HCT116 (cell line): ENCODE results near the gene OPCML. TPM values are rescaled to one million over a fixed set of nuclear protein-coding genes. Genes with fewer than 3 reads are reported as not detected.

ENCODE experiments used
- ATAC-seq: fragments of 200-7000 bp; cut with Tn5 transposase; 2 replicates; pipeline ENCODE4 v1.9.1; 2020; ENCODE audit warnings: mild to moderate bottlenecking, moderate library complexity
- BruUV-seq: library from RNA; stranded (reverse); fragments of 400-500 nt; replicated peaks from 2 replicates; lab custom pipeline; 2021; lab: Mats Ljungman, UMichigan
- CTCF ChIA-PET: fragments of 300-600 bp; sonication (Branson Sonifier 250); formaldehyde crosslinking; loops from one replicate; lab custom pipeline; 2021; ENCODE audit warnings: antibody characterized with exemption; lab: Charles Lee
- POLR2A ChIA-PET: fragments of 300-600, 350-600 bp; sonication (Branson Sonifier 250); formaldehyde crosslinking; loops from one replicate; lab custom pipeline; 2021; ENCODE audit warnings: antibody characterized with exemption; lab: Charles Lee
- RAD21 ChIA-PET, 2 experiments: fragments of 300-600 bp; sonication (Branson Sonifier 250); formaldehyde crosslinking; loops; one replicate each; lab custom pipeline; 2023; ENCODE audit warnings: low total read pairs in 2 of 2; ENCODE audit not compliant: uncharacterized antibody in 2 of 2, unreplicated experiment in 2 of 2, low non-redundant PET in 1 of 2; lab: Charles Lee
- DNase-seq: peaks from one replicate; pipeline ENCODE4 v3.0.0-alpha.2; 2010; ENCODE audit warnings: low read depth, low spot score
- H2AFZ ChIP-seq: fragments of 200-600 bp; shearing (Covaris generic), sonication (generic); 2 replicates; pipeline ENCODE4 v1.6.1; 2017; ENCODE audit warnings: low read depth, mixed run types, mixed read lengths, antibody characterized with exemption, low read length; ENCODE audit not compliant: poor library complexity, severe bottlenecking
- H3K27ac ChIP-seq: 2 replicates; pipeline ENCODE4 v1.5.1; 2012; ENCODE audit warnings: low read depth, low read length
- H3K27me3 ChIP-seq: fragments of 200-600 bp; sonication (generic); 2 replicates; pipeline ENCODE4 v1.6.1; 2016; ENCODE audit warnings: mixed run types, low read length, mixed read lengths; ENCODE audit not compliant: insufficient read depth
- H3K36me3 ChIP-seq, 2 experiments: fragments of 200-500 bp in 1 of 2; fragments of 200-600 bp in 1 of 2; sonication (Bioruptor generic) in 1 of 2; sonication (generic) in 1 of 2; 2 replicates each; pipeline versions ENCODE4 v1.5.1 to v1.6.1; 2014 to 2016; ENCODE audit warnings: low read length in 2 of 2, inconsistent platforms in 1 of 2, mixed read lengths in 1 of 2, mixed run types in 1 of 2; ENCODE audit not compliant: insufficient read depth in 2 of 2, control insufficient read depth in 1 of 2
- H3K4me1 ChIP-seq, 2 experiments: fragments of 200-600 bp in 1 of 2; sonication (generic) in 1 of 2; 2 replicates each; pipeline versions ENCODE4 v1.5.1 to v1.6.1; 2012 to 2017; ENCODE audit warnings: low read length in 2 of 2, inconsistent platforms in 1 of 2, mild to moderate bottlenecking in 1 of 2, mixed read lengths in 1 of 2, mixed run types in 1 of 2, moderate library complexity in 1 of 2; ENCODE audit not compliant: insufficient read depth in 2 of 2, control insufficient read depth in 1 of 2
- H3K4me2 ChIP-seq: fragments of 200-600 bp; sonication (generic); 2 replicates; pipeline ENCODE4 v1.6.1; 2017; ENCODE audit warnings: mixed run types, low read length, mixed read lengths
- H3K4me3 ChIP-seq, 2 experiments: fragments of 200-600 bp in 1 of 2; sonication (generic) in 1 of 2; replicated peaks in 1 of 2; 2 replicates each; pipeline ENCODE4 v1.5.1; 2011 to 2016; ENCODE audit warnings: low read length in 2 of 2, control low read depth in 1 of 2, low read depth in 1 of 2, mild to moderate bottlenecking in 1 of 2, mixed read lengths in 1 of 2, mixed run types in 1 of 2
- H3K79me2 ChIP-seq: fragments of 200-600 bp; sonication (generic); 2 replicates; pipeline ENCODE4 v1.6.1; 2017; ENCODE audit warnings: mild to moderate bottlenecking, mixed run types, low read length, moderate library complexity, mixed read lengths; ENCODE audit not compliant: insufficient read depth
- H3K9ac ChIP-seq: fragments of 200-600 bp; sonication (generic); 2 replicates; pipeline ENCODE4 v1.6.1; 2016; ENCODE audit warnings: low read length, mixed read lengths
- H3K9me2 ChIP-seq: fragments of 200-600 bp; sonication (generic), shearing (Covaris generic); 2 replicates; pipeline ENCODE4 v1.6.1; 2017; ENCODE audit warnings: mixed run types, mild to moderate bottlenecking, moderate library complexity; ENCODE audit not compliant: insufficient read depth
- H3K9me3 ChIP-seq, 2 experiments: fragments of 200-500 bp in 1 of 2; fragments of 200-600 bp in 1 of 2; sonication (Bioruptor generic) in 1 of 2; sonication (generic) in 1 of 2; 2 replicates each; pipeline ENCODE4 v1.6.1; 2014 to 2017; ENCODE audit warnings: low read length in 2 of 2, mixed read lengths in 2 of 2, inconsistent platforms in 1 of 2, low read depth in 1 of 2, mild to moderate bottlenecking in 1 of 2, mixed run types in 1 of 2, moderate library complexity in 1 of 2; ENCODE audit not compliant: control insufficient read depth in 1 of 2, insufficient read depth in 1 of 2
- H4K20me1 ChIP-seq: fragments of 200-600 bp; sonication (generic), shearing (Covaris generic); 2 replicates; pipeline ENCODE4 v1.6.1; 2017; ENCODE audit warnings: mixed run types, mild to moderate bottlenecking, moderate library complexity; ENCODE audit not compliant: insufficient read depth
- ATF3 ChIP-seq: IDR thresholded peaks from 2 replicates; pipeline ENCODE4 v1.6.1; 2012
- CBX3 ChIP-seq: IDR thresholded peaks from 2 replicates; pipeline ENCODE4 v1.6.1; 2012; ENCODE audit warnings: low read depth
- MAX ChIP-seq: IDR thresholded peaks from 2 replicates; pipeline ENCODE4 v1.6.1; 2012
- POLR2A ChIP-seq: IDR thresholded peaks from 2 replicates; pipeline ENCODE4 v1.7.0; 2011; ENCODE audit warnings: borderline replicate concordance; ENCODE audit not compliant: insufficient read depth, insufficient read length; ENCODE audit errors: extremely low read depth
- POLR2AphosphoS5 ChIP-seq: IDR thresholded peaks from 2 replicates; pipeline ENCODE4 v1.6.1; 2011; ENCODE audit warnings: mild to moderate bottlenecking, low read depth, low read length, moderate library complexity
- RAD21 ChIP-seq: IDR thresholded peaks from 2 replicates; pipeline ENCODE4 v1.6.1; 2012; ENCODE audit warnings: low read depth, mild to moderate bottlenecking
- TCF7L2 ChIP-seq: IDR thresholded peaks from 2 replicates; pipeline ENCODE4 v1.7.0; 2011; ENCODE audit warnings: borderline replicate concordance, inconsistent platforms; ENCODE audit not compliant: insufficient read depth, insufficient read length; ENCODE audit errors: extremely low read depth
- ZBTB33 ChIP-seq: IDR thresholded peaks from 2 replicates; pipeline ENCODE4 v1.6.1; 2011; ENCODE audit warnings: mild to moderate bottlenecking, low read length, moderate library complexity; ENCODE audit not compliant: insufficient replicate concordance; ENCODE audit errors: extremely low read depth
- intact Hi-C: fragments of 100-400 bp; cut with micrococcal nuclease; formaldehyde crosslinking; loops from 2 replicates; pipeline ENCODE4 v1.10.0; 2022
- total RNA-seq: library from RNA; stranded (reverse); gene quantifications from one replicate; pipeline ENCODE4 v1.2.1, GENCODE V29; 2021; ENCODE audit not compliant: unreplicated experiment
- TF ChIP-seq, protein P1 (sequence below), 3 experiments: fragments of 200-600 bp in 1 of 3; sonication (generic) in 1 of 3; IDR thresholded peaks in 2 of 3; conservative IDR thresholded peaks in 1 of 3; 2 replicates each; pipeline ENCODE4 v1.5.1; 2012 to 2017; ENCODE audit warnings: low read depth in 2 of 3, low read length in 2 of 3, antibody characterized with exemption in 1 of 3, borderline replicate concordance in 1 of 3, control low read depth in 1 of 3, mild to moderate bottlenecking in 1 of 3, mixed read lengths in 1 of 3, mixed run types in 1 of 3, moderate library complexity in 1 of 3; ENCODE audit not compliant: insufficient read depth in 1 of 3
- TF ChIP-seq, protein P2 (sequence below): IDR thresholded peaks from 2 replicates; pipeline ENCODE4 v1.6.1; 2012; ENCODE audit warnings: low read depth

Gene OPCML
- total RNA-seq, 1 experiment from 2014 or later: not detected

DNA sequence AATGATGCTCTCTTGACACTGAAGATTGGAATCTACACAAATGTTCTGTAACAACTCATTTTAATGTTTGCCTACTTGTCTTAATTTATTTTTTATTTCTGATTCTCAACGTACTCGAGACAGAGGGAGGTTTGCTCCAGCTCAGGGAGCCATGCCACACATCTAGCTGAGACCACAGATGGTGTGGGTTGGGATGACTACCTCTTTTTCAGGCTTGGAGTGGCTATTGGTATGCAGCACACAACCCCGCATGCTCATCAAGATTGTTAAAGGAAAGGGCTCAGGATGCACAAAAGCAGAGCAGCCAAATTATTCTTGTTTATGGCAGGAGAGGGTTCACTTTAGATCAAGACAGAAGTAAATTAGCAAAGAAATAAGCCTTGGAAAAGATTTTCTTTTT lies 424.5 kb downstream of the OPCML start (continued):
- TF ChIP-seq, protein P1, sequence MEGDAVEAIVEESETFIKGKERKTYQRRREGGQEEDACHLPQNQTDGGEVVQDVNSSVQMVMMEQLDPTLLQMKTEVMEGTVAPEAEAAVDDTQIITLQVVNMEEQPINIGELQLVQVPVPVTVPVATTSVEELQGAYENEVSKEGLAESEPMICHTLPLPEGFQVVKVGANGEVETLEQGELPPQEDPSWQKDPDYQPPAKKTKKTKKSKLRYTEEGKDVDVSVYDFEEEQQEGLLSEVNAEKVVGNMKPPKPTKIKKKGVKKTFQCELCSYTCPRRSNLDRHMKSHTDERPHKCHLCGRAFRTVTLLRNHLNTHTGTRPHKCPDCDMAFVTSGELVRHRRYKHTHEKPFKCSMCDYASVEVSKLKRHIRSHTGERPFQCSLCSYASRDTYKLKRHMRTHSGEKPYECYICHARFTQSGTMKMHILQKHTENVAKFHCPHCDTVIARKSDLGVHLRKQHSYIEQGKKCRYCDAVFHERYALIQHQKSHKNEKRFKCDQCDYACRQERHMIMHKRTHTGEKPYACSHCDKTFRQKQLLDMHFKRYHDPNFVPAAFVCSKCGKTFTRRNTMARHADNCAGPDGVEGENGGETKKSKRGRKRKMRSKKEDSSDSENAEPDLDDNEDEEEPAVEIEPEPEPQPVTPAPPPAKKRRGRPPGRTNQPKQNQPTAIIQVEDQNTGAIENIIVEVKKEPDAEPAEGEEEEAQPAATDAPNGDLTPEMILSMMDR (IDR thresholded peaks at IDR 0.05 in 2 of 3, conservative IDR thresholded peaks at IDR 0.05 in 1 of 3; ENCODE audit: borderline replicate concordance in 1 of 3, insufficient read depth in 1 of 3, low read depth in 2 of 3, low read length in 2 of 3): no peak

GRCh38 chr11:133107136-133107535 lies 425.2 kb downstream of the OPCML start:
- H3K27me3 ChIP-seq: no peaks in the 10 kb centered on the region
- TF ChIP-seq MAX (no peak), POLR2AphosphoS5 (no peak), CBX3 (no peak)
- H2AFZ ChIP-seq: no peak overlapping the region
- H3K9me2 ChIP-seq: no peaks in the 10 kb centered on the region
- BruUV-seq: no TSS peak
- POLR2A ChIA-PET: no interaction called here
- H3K4me1 ChIP-seq: no peaks in the 10 kb centered on the region
- peaks cover 3 to 13% of the 10 kb centered on the region in 2 experiments; a peak in 2 of 4 replicates for H3K9me3 ChIP-seq
- H3K4me2 ChIP-seq: no peak overlapping the region
- CTCF ChIA-PET: no interaction called here
- no peaks in the 10 kb centered on the region for H3K79me2 ChIP-seq
- ATAC-seq (no peak), DNase-seq (no peak)
- H3K27ac ChIP-seq: no peak overlapping the region
- RAD21 ChIA-PET: no interaction called here
- H3K36me3 ChIP-seq: no peaks in the 10 kb centered on the region
- H3K4me3 ChIP-seq: no peak overlapping the region
- intact Hi-C loops: no loop called here
- no peaks in the 10 kb centered on the region for H4K20me1 ChIP-seq
- H3K9ac ChIP-seq: no peak overlapping the region

DNA sequence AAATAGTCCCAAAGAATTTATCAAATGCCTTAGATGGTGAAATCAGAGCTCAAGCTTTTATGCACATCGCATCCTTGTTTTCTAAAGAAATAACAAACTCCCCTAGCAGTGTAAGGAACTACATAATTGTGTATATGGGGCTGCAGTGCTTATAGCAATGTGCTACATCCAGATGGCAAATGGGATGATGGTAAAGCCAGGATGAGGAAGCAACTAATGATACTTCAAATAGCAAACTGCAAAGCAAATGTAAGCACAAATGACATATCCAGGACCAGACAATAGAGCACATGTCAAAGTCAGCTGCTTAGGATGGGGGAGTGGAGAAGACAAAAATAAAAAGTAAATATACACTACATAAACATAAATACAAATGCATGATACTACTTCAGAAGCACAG lies 425.9 kb downstream of the OPCML start:
- CTCF ChIA-PET: no interaction called here
- no peaks in the 10 kb centered on the region for H4K20me1 ChIP-seq
- no peaks in the 10 kb centered on the region for H3K4me1 ChIP-seq
- POLR2A ChIA-PET: no interaction called here
- no peak overlapping the region for H2AFZ ChIP-seq
- RAD21 ChIA-PET: no interaction called here
- peaks cover 3 to 13% of the 10 kb centered on the region in 2 experiments; a peak in 2 of 4 replicates for H3K9me3 ChIP-seq
- H3K9ac ChIP-seq: no peak overlapping the region
- no TSS peak for BruUV-seq
- intact Hi-C loops: no loop called here
- no peaks in the 10 kb centered on the region for H3K27me3 ChIP-seq
- ATAC-seq (no peak), DNase-seq (no peak)
- H3K27ac ChIP-seq: no peak overlapping the region
- H3K4me3 ChIP-seq: no peak overlapping the region
- H3K9me2 ChIP-seq: no peaks in the 10 kb centered on the region
- H3K36me3 ChIP-seq: no peaks in the 10 kb centered on the region
- no peaks in the 10 kb centered on the region for H3K79me2 ChIP-seq
- H3K4me2 ChIP-seq: no peak overlapping the region
- TF ChIP-seq ZBTB33 (no peak), RAD21 (no peak), POLR2A (no peak), ATF3 (no peak), TCF7L2 (no peak)
- TF ChIP-seq, protein P2, sequence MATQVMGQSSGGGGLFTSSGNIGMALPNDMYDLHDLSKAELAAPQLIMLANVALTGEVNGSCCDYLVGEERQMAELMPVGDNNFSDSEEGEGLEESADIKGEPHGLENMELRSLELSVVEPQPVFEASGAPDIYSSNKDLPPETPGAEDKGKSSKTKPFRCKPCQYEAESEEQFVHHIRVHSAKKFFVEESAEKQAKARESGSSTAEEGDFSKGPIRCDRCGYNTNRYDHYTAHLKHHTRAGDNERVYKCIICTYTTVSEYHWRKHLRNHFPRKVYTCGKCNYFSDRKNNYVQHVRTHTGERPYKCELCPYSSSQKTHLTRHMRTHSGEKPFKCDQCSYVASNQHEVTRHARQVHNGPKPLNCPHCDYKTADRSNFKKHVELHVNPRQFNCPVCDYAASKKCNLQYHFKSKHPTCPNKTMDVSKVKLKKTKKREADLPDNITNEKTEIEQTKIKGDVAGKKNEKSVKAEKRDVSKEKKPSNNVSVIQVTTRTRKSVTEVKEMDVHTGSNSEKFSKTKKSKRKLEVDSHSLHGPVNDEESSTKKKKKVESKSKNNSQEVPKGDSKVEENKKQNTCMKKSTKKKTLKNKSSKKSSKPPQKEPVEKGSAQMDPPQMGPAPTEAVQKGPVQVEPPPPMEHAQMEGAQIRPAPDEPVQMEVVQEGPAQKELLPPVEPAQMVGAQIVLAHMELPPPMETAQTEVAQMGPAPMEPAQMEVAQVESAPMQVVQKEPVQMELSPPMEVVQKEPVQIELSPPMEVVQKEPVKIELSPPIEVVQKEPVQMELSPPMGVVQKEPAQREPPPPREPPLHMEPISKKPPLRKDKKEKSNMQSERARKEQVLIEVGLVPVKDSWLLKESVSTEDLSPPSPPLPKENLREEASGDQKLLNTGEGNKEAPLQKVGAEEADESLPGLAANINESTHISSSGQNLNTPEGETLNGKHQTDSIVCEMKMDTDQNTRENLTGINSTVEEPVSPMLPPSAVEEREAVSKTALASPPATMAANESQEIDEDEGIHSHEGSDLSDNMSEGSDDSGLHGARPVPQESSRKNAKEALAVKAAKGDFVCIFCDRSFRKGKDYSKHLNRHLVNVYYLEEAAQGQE: no peak
